ENCODE data around the gene SLC22A3. TPM values are rescaled to one million over a fixed set of nuclear protein-coding genes. Genes with fewer than 3 reads are reported as not detected.
"Not testable (repeated sequence)": the region's sequence is repeated elsewhere in the genome, so short reads cannot be mapped to it uniquely, and the experiment has no call there.

SLC22A3 gene
- total RNA-seq, 1 experiment from 2014 or later = 0.07 TPM

- DNase-seq (ENCODE audit: extremely low read depth, low read depth) = not testable (repeated sequence)
Observed at GRCh38 chr6:160476056-160476455, 127.9 kb downstream of the SLC22A3 start.

- not testable (repeated sequence) for DNase-seq (ENCODE audit: extremely low read depth, low read depth)
Observed at GRCh38 chr6:160477072-160477471, 128.9 kb downstream of the SLC22A3 start.

- no peak for DNase-seq (ENCODE audit: extremely low read depth, low read depth)
Observed at GRCh38 chr6:160477901-160478300, 129.7 kb downstream of the SLC22A3 start.

GRCh38 chr6:160487116-160487515, 138.9 kb downstream of the SLC22A3 start:
- no peak for DNase-seq (ENCODE audit: extremely low read depth, low read depth)

DNA sequence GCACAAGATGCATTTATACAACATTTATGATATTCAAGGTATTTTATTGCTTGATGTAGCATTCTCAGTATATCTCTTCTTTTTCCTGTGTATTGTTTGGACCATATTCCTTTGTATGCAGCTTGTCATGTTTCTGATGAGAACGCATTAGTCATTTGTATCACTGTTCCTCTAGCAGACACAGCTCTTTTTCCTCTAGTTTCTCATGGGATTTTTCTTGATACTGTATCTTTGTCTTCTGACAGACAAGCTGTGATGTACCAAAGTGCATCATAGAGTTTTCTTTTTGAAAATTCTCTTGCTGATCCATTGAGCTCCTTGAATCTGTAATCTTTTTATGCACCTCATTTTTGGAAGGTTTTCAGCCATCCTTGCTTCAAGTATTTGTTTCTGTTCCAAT, 140.9 kb downstream of the SLC22A3 start:
- DNase-seq (ENCODE audit: extremely low read depth, low read depth) = no peak

GRCh38 chr6:160494576-160494975, 146.4 kb downstream of the SLC22A3 start:
- DNase-seq (ENCODE audit: extremely low read depth, low read depth) = no peak

DNA sequence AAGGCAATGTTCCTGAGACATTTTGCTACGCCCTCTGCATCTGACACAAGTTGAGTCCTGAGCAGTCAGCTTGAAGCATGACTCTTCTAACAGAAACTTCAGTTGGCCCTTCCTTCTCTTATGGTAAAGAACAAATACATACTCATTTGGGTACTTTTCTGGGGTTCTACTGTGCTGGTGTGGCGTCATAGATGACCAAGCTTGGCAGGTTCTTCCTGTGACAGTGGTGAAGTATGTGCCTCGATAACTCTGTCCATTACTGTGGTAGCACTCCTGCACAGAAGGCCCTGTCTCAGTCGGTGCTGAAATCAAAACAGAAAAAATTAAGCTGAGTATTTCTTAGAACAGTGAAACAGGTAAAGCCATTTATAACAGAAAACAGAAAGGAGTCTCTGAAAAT, 152.5 kb downstream of the SLC22A3 start:
- DNase-seq (ENCODE audit: extremely low read depth, low read depth) = no peak

Other genes starting within 250 kb of the SLC22A3 start
- 0.20 TPM in 1 of 2 replicates, not detected in the other for gene SLC22A1, start 226.6 kb upstream of the SLC22A3 start, total RNA-seq (2014; rRNA removed; shearing (Covaris generic))
- gene SLC22A2, start 89.6 kb upstream of the SLC22A3 start, total RNA-seq (2014; rRNA removed; shearing (Covaris generic)) = not detected in 2 replicates